GM18505 (cell line): ENCODE data around the gene TCP11L2.
"Not testable (repeated sequence)": the region's sequence is repeated elsewhere in the genome, so short reads cannot be mapped to it uniquely, and the experiment has no call there.

ENCODE experiments used
- ATAC-seq: cut with Tn5 transposase; IDR thresholded peaks from one replicate; pipeline ENCODE4 v1.9.1; 2021; ENCODE audit not compliant: unreplicated experiment
- POLR2A ChIP-seq: IDR thresholded peaks from 4 replicates; pipeline ENCODE4 v1.6.1; 2011; ENCODE audit warnings: borderline replicate concordance; ENCODE audit not compliant: insufficient read depth, insufficient read length; ENCODE audit errors: extremely low read depth

The TCP11L2 gene

GRCh38 chr12:106304797-106305196 is 2.3 kb downstream of the TCP11L2 start:
- no peak for TF ChIP-seq POLR2A
- ATAC-seq: no peak

- no peak for ATAC-seq
- no peak for TF ChIP-seq POLR2A
Observed at GRCh38 chr12:106305376-106305775, 2.8 kb downstream of the TCP11L2 start.

GRCh38 chr12:106307181-106307580 is 4.6 kb downstream of the TCP11L2 start:
- TF ChIP-seq POLR2A: no peak
- ATAC-seq: no peak

GRCh38 chr12:106308121-106308520 is 5.6 kb downstream of the TCP11L2 start:
- no peak for TF ChIP-seq POLR2A
- ATAC-seq: no peak

GRCh38 chr12:106308611-106309010 is 6.1 kb downstream of the TCP11L2 start:
- TF ChIP-seq POLR2A: no peak
- ATAC-seq: no peak

- ATAC-seq: no peak
- no peak for TF ChIP-seq POLR2A
Observed at GRCh38 chr12:106309671-106310505, 7.4 kb downstream of the TCP11L2 start.

- ATAC-seq: no peak
- no peak for TF ChIP-seq POLR2A
Observed at GRCh38 chr12:106310687-106311086, 8.2 kb downstream of the TCP11L2 start.

GRCh38 chr12:106311139-106311538 is 8.6 kb downstream of the TCP11L2 start:
- no peak for TF ChIP-seq POLR2A
- ATAC-seq: no peak

- not testable (repeated sequence) for ATAC-seq
Observed at GRCh38 chr12:106313413-106313812, 10.9 kb downstream of the TCP11L2 start.

- ATAC-seq: no peak
- no peak for TF ChIP-seq POLR2A
Observed at GRCh38 chr12:106315523-106315922, 13.0 kb downstream of the TCP11L2 start.

- no peak for ATAC-seq
- no peak for TF ChIP-seq POLR2A
Observed at GRCh38 chr12:106317406-106318082, 15.0 kb downstream of the TCP11L2 start.

GRCh38 chr12:106321139-106321850 is 18.8 kb downstream of the TCP11L2 start:
- no peak for ATAC-seq
- no peak for TF ChIP-seq POLR2A

GRCh38 chr12:106323537-106323936 is 21.0 kb downstream of the TCP11L2 start:
- ATAC-seq: no peak
- no peak for TF ChIP-seq POLR2A
